Calu3 (cell line): ENCODE results near the gene DPP6. TPM values are rescaled to one million over a fixed set of nuclear protein-coding genes. Genes with fewer than 3 reads are reported as not detected.

ENCODE experiments used
- BruUV-seq: library from RNA; stranded (reverse); fragments of 400-500 nt; replicated peaks from 2 replicates; lab custom pipeline; 2021; lab: Mats Ljungman, UMichigan
- CTCF ChIA-PET: fragments of 300-600 bp; sonication (Branson Sonifier 250); formaldehyde crosslinking; loops from one replicate; lab custom pipeline; 2022; ENCODE audit warnings: antibody characterized with exemption; lab: Charles Lee
- DNase-seq: peaks from one replicate; pipeline ENCODE4 v3.0.0; 2022
- H3K27ac Mint-ChIP-seq: one replicate; pipeline ENCODE4 v1.8.0; 2022; ENCODE audit warnings: mixed read lengths; ENCODE audit not compliant: unreplicated experiment
- H3K27me3 Mint-ChIP-seq: one replicate; pipeline ENCODE4 v1.8.0; 2022; ENCODE audit warnings: mixed read lengths; ENCODE audit not compliant: unreplicated experiment
- H3K36me3 Mint-ChIP-seq: one replicate; pipeline ENCODE4 v1.8.0; 2022; ENCODE audit warnings: mild to moderate bottlenecking, moderate library complexity, mixed read lengths; ENCODE audit not compliant: insufficient read depth, unreplicated experiment
- H3K4me1 Mint-ChIP-seq: one replicate; pipeline ENCODE4 v1.8.0; 2022; ENCODE audit warnings: mild to moderate bottlenecking, low read depth, mixed read lengths; ENCODE audit not compliant: unreplicated experiment
- H3K4me3 Mint-ChIP-seq: one replicate; pipeline ENCODE4 v1.8.0; 2022; ENCODE audit warnings: mild to moderate bottlenecking, low read depth, moderate library complexity, mixed read lengths; ENCODE audit not compliant: unreplicated experiment
- H3K9me3 Mint-ChIP-seq: one replicate; pipeline ENCODE4 v1.8.0; 2022; ENCODE audit warnings: low read depth, mixed read lengths; ENCODE audit not compliant: unreplicated experiment
- CTCF ChIP-seq: fragments of 200-600 bp; IDR thresholded peaks from one replicate; pipeline ENCODE4 v1.8.0; 2022; ENCODE audit warnings: antibody characterized with exemption; ENCODE audit not compliant: unreplicated experiment
- intact Hi-C: fragments of 100-400 bp; cut with micrococcal nuclease; formaldehyde crosslinking; loops from one replicate; pipeline ENCODE4 v1.10.0; 2022; ENCODE audit not compliant: unreplicated experiment
- total RNA-seq: library from RNA; stranded (reverse); gene quantifications from 2 replicates; pipeline ENCODE4 v1.2.3, GENCODE V29; 2022

Gene DPP6
- total RNA-seq, 1 experiment from 2014 or later: not detected

- no peak overlapping the region for H3K27ac Mint-ChIP-seq
- no peak for TF ChIP-seq CTCF
- no peak overlapping the region for H3K4me3 Mint-ChIP-seq
- H3K36me3 Mint-ChIP-seq: no peaks in the 10 kb centered on the region
- no peaks in the 10 kb centered on the region for H3K4me1 Mint-ChIP-seq
- CTCF ChIA-PET: interaction anchor here (0.7 kb wide), 1 partner anchor 1979 kb away, joined by 3 read pairs; no protein-coding TSS in a partner anchor
- intact Hi-C loops: no loop called here
- H3K9me3 Mint-ChIP-seq: peaks cover 20% of the 10 kb centered on the region
- DNase-seq: no peak
- BruUV-seq: no TSS peak
- H3K27me3 Mint-ChIP-seq: no peaks in the 10 kb centered on the region
Measured at GRCh38 chr7:154623399-154623798, 571.2 kb downstream of the DPP6 start.

- H3K4me1 Mint-ChIP-seq: no peaks in the 10 kb centered on the region
Measured at GRCh38 chr7:154627646-154628290, 575.6 kb downstream of the DPP6 start.

GRCh38 chr7:154628556-154628955, 576.4 kb downstream of the DPP6 start:
- H3K36me3 Mint-ChIP-seq: no peaks in the 10 kb centered on the region
- H3K27ac Mint-ChIP-seq: no peak overlapping the region
- H3K27me3 Mint-ChIP-seq: no peaks in the 10 kb centered on the region
- no peak overlapping the region for H3K4me3 Mint-ChIP-seq
- DNase-seq: no peak
- CTCF ChIA-PET: no interaction called here
- intact Hi-C loops: no loop called here
- no peaks in the 10 kb centered on the region for H3K4me1 Mint-ChIP-seq
- peaks cover 28% of the 10 kb centered on the region for H3K9me3 Mint-ChIP-seq
- no peak for TF ChIP-seq CTCF
- no TSS peak for BruUV-seq

More at GRCh38 chr7:154627646-154628290, 575.6 kb downstream of the DPP6 start:
- intact Hi-C loops: no loop called here
- BruUV-seq: no TSS peak
- no peak for TF ChIP-seq CTCF
- CTCF ChIA-PET: interaction anchor here (0.7 kb wide), 1 partner anchor 10 kb away, joined by 3 read pairs; no protein-coding TSS in a partner anchor
- DNase-seq: no peak
- H3K27me3 Mint-ChIP-seq: no peaks in the 10 kb centered on the region
- H3K4me3 Mint-ChIP-seq: no peak overlapping the region
- no peak overlapping the region for H3K27ac Mint-ChIP-seq
- peaks cover 28% of the 10 kb centered on the region for H3K9me3 Mint-ChIP-seq
- no peaks in the 10 kb centered on the region for H3K36me3 Mint-ChIP-seq

- Mint-ChIP-seq H3K27ac (no peak overlapping the region), H3K4me1 (no peaks in the 10 kb centered on the region), H3K36me3 (no peaks in the 10 kb centered on the region), H3K9me3 (peaks cover 30% of the 10 kb centered on the region), H3K27me3 (no peaks in the 10 kb centered on the region), H3K4me3 (no peak overlapping the region)
- CTCF ChIA-PET: no interaction called here
- no peak for DNase-seq
- no peak for TF ChIP-seq CTCF
- intact Hi-C loops: no loop called here
- no TSS peak for BruUV-seq
Measured at GRCh38 chr7:154631162-154631561, 579.0 kb downstream of the DPP6 start.
